ENCODE data around the gene KIF16B.

Gene KIF16B

DNA sequence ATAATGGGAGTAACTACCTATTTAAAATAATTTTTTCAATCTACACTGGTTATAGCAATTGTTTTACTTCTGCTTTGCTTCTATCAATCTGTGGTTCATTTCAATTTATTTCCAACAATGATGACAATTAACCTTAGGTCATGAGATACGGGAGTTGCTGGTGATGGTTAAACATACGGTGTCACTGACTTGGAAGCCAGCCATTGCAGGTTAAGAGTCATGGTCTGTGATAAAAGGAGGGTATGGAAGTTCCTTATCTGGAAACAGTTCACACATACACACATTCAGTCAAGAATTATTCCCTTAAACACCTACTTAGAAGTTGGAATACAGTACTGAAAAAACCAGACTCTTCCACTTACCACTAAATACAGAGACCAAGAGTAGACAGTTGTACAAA lies 180.0 kb downstream of the KIF16B start:
- no peak for DNase-seq (ENCODE audit: low read depth)

DNA sequence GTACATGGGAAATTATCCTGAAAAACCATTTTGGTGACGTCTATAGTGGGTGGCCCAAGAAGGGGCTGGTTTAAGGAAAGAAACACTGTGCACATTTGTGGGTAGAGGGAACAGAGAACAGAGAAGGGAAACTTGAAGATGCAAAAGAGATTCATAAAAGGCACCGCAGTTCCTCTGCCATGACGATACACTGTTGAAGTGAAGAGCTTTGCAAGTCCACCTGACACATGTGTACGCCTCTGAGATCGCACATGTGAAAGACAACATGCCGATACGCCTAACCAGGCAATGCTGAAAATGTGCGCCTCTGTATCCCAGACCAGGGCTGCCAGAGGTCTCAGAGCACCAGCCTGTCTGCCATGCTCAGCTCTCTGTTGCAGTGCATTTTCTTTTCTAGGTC lies 180.9 kb downstream of the KIF16B start:
- DNase-seq (ENCODE audit: low read depth): no peak

GRCh38 chr20:16390991-16391390 lies 182.3 kb downstream of the KIF16B start:
- no peak for DNase-seq (ENCODE audit: low read depth)

GRCh38 chr20:16388731-16389130 lies 184.5 kb downstream of the KIF16B start:
- no peak for DNase-seq (ENCODE audit: low read depth)

- DNase-seq (ENCODE audit: low read depth): no peak
Measured at GRCh38 chr20:16387666-16388065, 185.6 kb downstream of the KIF16B start.

DNA sequence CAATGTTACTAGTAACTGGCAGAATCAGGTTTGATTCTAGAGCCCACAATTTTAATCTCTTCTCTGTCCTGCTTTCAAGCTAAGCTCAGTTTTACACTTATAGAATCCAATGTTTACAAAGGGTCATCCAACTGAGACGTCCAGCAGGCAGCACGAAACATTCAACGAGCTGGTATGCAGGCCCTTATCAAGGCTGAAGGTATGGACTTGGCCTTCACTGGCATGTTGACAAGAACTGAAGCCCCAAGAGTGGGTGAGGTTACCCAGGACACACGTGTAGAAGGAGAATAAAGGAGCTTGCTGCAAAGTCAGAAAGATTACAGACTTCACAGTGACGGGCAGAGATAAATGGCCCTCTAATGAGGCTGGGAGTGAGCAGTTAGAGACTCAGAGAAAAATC lies 187.4 kb downstream of the KIF16B start:
- DNase-seq (ENCODE audit: low read depth): no peak

GRCh38 chr20:16385462-16385861 lies 187.8 kb downstream of the KIF16B start:
- DNase-seq (ENCODE audit: low read depth): no peak

DNA sequence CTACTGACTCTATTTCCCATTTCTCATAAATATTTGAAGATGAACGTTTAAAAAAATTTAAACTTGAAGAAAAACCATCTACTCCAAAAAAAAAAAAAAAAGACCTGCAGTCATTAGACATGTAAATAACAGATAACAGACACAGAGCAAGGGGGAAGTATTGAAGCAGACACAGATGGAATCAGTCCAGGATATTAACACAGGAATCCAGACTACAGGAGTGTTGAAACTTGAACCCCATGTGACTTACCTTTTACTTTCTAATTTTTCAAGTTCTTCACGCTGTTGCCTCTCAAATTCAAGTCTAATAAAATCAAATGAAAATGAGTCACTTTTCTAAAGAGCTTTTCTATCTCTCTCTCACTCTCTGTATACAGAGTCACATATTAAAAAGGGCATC lies 191.8 kb downstream of the KIF16B start:
- no peak for DNase-seq (ENCODE audit: low read depth)

DNA sequence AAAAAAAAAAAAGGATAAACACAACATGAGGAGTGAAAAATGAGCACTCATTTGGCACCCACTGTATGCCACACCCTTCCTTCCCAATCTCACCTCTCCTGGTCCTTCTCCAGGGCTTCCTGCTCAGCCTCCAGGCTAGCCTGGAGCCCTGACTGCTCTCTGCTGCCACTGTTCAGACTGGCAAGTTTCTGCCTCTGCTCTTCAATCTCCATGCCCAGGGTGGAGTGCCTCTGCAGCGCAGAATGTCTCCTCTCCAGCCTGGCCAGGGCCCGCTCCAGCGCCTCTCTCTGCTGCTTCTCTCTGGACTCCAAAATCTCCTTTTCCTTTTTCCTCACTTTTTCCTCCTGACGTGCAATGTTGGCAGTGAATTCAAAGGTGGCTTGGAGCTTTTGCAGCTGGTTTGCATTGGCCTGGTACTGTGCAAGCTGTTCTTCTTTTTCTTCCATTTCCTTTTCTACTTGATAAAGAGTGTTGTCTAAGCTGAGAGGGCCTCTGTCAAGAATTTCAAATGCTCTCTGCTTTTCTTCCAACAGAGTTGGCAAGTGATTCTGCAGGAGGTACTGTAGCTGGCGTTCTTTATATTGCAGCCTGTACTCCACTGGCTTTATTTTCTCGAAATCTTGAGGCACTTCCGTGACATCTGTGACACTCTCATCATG lies 194.4 kb downstream of the KIF16B start:
- no peak for DNase-seq (ENCODE audit: low read depth)

GRCh38 chr20:16378122-16378521 lies 195.1 kb downstream of the KIF16B start:
- no peak for DNase-seq (ENCODE audit: low read depth)

DNA sequence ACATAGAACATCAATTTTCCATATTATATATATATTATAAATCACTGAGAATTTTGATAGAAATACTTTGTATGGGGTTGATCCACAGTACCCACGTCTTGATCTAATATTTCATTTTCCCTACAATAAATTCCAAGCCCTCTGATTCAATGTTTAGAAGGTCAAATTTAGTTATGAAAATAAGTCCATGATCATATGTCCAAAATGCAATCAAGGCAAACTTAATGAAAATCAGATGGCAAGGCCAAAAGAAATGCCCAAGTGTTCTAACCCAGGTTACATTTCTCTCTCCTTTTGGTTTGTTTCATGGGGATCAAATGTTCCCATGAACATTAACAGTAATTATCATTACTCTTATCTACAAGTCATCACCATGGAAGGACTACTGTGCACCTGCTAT lies 203.8 kb downstream of the KIF16B start:
- no peak for DNase-seq (ENCODE audit: low read depth)

- no peak for DNase-seq (ENCODE audit: low read depth)
Measured at GRCh38 chr20:16368645-16369292, 204.5 kb downstream of the KIF16B start.

GRCh38 chr20:16367948-16368560 lies 205.2 kb downstream of the KIF16B start:
- no peak for DNase-seq (ENCODE audit: low read depth)

- DNase-seq (ENCODE audit: low read depth): no peak
Measured at GRCh38 chr20:16366529-16366928, 206.7 kb downstream of the KIF16B start.

DNA sequence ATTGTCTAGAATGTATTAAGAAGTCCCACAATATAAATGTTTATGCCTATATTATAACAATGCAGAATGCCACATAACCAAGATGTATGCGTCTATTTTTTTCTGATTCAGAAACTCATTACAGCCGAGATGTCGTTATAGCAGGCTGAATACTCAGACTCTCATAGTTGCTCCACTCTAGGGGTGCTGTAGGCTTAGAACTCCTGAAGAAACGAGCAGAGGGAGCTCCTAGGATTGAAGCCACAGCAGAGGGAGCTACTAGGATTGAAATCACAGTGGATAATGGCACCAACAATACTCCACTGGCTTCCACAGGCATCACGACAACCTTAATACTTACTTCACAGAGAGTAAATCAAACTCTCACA lies 208.9 kb downstream of the KIF16B start:
- DNase-seq (ENCODE audit: low read depth): no peak

GRCh38 chr20:16363506-16364319 lies 209.5 kb downstream of the KIF16B start:
- DNase-seq (ENCODE audit: low read depth): no peak

DNA sequence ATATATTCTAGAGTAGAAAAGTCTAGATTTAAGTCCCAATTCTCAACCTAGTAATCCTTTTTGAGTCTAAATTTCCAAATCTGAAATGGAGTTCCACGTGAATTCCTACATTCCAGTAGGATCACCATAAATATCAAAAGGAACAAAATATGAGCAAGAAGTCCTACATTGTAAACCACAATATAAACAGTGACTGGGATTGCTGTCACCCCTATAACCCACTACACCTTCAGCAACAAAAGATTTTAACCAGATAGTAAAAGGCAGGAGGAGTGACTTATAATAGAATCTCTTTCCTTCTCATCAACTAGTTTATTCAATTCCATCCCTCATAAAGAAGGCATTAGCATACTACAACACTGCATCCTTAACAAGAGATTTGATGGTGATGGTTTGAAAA lies 210.6 kb downstream of the KIF16B start:
- DNase-seq (ENCODE audit: low read depth): no peak

DNA sequence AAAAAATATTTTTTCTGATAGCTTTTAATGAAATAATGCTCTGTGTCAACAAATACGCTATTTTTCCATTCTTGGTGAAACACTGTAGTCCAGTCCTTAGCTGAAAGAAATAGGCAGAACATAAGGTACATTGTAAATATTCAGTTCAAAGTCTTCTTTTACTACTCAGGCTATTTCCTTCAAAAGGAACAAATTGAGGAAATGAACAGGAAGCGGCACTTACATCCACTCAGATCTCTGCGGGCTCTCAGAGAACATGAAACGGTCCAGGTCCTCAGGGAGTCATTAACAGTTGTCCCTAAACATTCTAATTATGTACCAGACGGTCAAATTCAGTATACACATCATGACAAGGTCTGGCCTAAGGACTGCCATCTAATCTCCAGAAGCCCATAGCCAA lies 212.6 kb downstream of the KIF16B start:
- DNase-seq (ENCODE audit: low read depth): no peak

DNA sequence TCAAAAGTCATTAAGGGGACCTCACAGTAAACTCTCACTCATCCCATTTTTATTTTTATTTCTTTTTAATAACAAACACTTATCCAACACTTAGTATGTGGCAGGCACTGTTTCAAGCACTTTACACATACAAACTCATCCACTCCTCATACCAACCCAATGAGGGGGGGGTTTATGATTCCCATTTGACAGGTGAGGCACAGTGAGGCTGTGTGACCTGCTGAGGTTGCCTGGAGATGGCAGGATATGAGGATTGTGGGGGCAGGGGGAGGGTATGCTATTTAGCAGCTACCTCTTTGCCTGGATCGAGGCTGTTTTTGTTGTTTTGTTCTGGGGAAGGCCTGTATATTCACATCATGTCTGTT lies 219.8 kb downstream of the KIF16B start:
- DNase-seq (ENCODE audit: low read depth): no peak

DNA sequence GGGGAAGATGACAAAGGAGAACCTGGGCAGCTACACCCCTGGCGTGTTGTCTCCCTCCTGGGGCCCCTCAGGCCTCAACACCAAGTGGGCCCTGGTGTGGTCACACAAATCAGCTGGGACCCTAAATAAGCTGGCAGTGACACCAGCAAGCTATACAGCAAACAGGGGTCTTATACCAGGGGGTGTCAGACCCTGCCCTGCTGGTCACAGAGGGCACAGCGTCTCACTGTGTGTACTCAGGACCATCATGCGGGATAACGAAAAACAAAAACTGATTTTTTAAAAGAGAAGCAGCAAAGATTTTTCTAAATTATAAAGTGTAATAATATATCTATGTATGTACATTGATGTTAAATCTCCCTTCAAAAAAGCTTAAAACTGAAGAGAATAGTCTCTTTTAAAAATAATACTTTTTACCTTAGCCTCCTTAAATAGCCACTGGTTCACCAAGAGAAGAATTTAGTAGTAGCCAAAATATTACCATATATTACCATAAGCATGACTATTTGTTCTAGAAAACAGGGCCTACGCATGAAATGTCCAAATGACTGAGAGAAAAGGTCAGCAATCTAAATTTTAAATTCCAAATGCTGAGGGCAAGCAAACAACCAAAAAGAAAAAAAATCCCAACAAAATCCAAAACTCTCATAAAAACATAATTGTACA lies 220.4 kb downstream of the KIF16B start:
- DNase-seq (ENCODE audit: low read depth): no peak

DNA sequence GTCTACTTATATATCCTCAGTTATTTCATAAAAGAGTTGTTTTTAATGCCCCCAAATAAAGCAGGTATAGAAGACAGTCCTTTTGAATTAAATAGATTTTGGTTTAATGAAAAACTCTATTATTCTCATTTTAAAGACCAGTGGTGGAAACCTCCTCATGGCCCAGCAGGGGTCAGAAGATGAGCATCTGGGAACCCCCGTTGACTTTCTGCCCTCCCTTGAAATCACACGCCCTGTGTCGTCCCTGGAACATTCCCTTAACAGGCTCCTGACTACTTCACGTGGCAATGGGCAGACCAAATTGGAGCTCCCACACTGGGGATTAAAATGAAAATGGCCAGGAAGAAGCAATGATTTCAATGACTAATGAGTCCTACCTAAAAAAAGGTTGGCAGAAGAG lies 220.9 kb downstream of the KIF16B start:
- no peak for DNase-seq (ENCODE audit: low read depth)

DNA sequence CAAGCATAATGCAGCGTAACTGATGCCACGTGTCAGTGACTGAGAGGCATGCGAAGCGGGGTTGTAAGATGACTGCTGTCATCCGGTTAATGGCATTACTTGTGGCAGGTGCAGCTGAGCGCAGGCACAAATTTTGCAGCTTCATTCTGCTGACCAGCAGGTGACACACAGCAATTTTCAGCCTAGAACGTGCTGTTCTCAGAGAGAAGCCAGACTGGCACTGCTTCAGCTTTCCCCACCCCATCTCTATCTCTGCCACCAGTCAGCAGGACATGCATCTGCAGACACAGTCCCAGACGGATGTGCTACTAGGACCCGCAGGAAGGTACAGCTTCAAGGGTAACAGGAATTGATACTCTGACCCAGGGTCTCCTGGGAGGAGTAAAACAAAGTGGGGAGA lies 221.8 kb downstream of the KIF16B start:
- DNase-seq (ENCODE audit: low read depth): no peak

Measured in activated T-helper 1 cell treated with Interleukin-2 at 50 U/mL for 16 hours (primary cell).